GM18858 (cell line): ENCODE measurements around the gene FSTL1.

Experiments
- ATAC-seq: cut with Tn5 transposase; IDR thresholded peaks from one replicate; pipeline ENCODE4 v1.9.1; 2021; ENCODE audit not compliant: unreplicated experiment

The FSTL1 gene

GRCh38 chr3:120364101-120364500 is 86.7 kb downstream of the FSTL1 start:
- ATAC-seq = no peak

GRCh38 chr3:120357807-120358206 is 93.0 kb downstream of the FSTL1 start:
- ATAC-seq = no peak

- peak; percentile 44 for ATAC-seq
Observed at GRCh38 chr3:120355486-120355885, 95.3 kb downstream of the FSTL1 start.

- no peak for ATAC-seq
Observed at GRCh38 chr3:120353463-120353862, 97.3 kb downstream of the FSTL1 start.

- no peak for ATAC-seq
Observed at GRCh38 chr3:120352017-120352416, 98.8 kb downstream of the FSTL1 start.

- ATAC-seq = no peak
Observed at GRCh38 chr3:120350401-120350941, 100.3 kb downstream of the FSTL1 start.

DNA sequence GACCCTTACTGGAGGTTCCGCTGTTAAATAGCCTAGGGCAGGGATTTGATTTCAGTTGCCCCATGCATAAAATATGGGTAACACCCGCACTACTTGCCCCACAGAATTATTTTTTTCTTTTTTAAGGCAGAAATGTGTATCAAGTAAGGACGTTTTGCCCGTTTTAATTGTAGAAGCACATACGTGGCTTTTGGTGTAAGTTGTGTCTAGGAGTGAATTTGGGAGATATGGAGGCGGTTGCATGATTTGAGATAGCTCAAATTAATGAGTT is 101.0 kb downstream of the FSTL1 start:
- ATAC-seq = no peak

GRCh38 chr3:120348991-120349854 is 101.6 kb downstream of the FSTL1 start, which contains the start of gene LRRC58:
LRRC58 (minus strand) TSS chr3:120349354; CDS start chr3:120349243, 111 bp downstream.
- ATAC-seq = peak; percentile 78

GRCh38 chr3:120348065-120348990 is 102.5 kb downstream of the FSTL1 start:
- peak; percentile 35 for ATAC-seq

- no peak for ATAC-seq
Observed at GRCh38 chr3:120344349-120344748, 106.4 kb downstream of the FSTL1 start.
